22Rv1 (cell line): ENCODE results near the gene SLC33A1.

Experiments used
- CTCF ChIP-seq: fragments of 450-650 bp; IDR thresholded peaks from 2 replicates; pipeline ENCODE4 v1.5.1; 2017; ENCODE audit warnings: mild to moderate bottlenecking
- ZFX ChIP-seq: fragments of 450-650 bp; IDR thresholded peaks from 2 replicates; pipeline ENCODE4 v1.6.1; 2017; ENCODE audit warnings: antibody characterized with exemption, borderline replicate concordance

- TF ChIP-seq CTCF (no peak), ZFX (no peak)
These were observed 1.9 kb downstream of the SLC33A1 start for GRCh38 chr3:155852341-155852740.
